HEK293 (cell line): Measurements from ENCODE around the gene RNF11.

ENCODE experiments used
- CTCF ChIP-seq: fragments of 450-650 bp; formaldehyde crosslinking; IDR thresholded peaks from 2 replicates; pipeline ENCODE4 v1.5.1; 2016; ENCODE audit warnings: missing biosample characterization, missing genetic modification characterization
- ZNF274 ChIP-seq, 2 experiments: fragments of 200-500 bp in 1 of 2; fragments of 450-650 bp in 1 of 2; sonication (Bioruptor generic) in 1 of 2; formaldehyde crosslinking in 1 of 2; IDR thresholded peaks; 2 replicates each; pipeline versions ENCODE4 v1.5.1 to v1.6.1; 2014 to 2016; ENCODE audit warnings: borderline replicate concordance in 1 of 2, inconsistent platforms in 1 of 2, low read length in 1 of 2, missing biosample characterization in 1 of 2, missing genetic modification characterization in 1 of 2
- ZNF292 ChIP-seq: fragments of 450-650 bp; formaldehyde crosslinking; IDR thresholded peaks from 2 replicates; pipeline ENCODE4 v1.5.1; 2016; ENCODE audit warnings: low read depth, missing biosample characterization, missing genetic modification characterization, borderline replicate concordance
- ZNF639 ChIP-seq: fragments of 450-650 bp; formaldehyde crosslinking; IDR thresholded peaks from 2 replicates; pipeline ENCODE4 v1.5.1; 2016; ENCODE audit warnings: missing biosample characterization, missing genetic modification characterization

- TF ChIP-seq ZNF292 (tag by site-specific recombination) (no peak), CTCF (tag by site-specific recombination) (no peak), ZNF274 (IDR thresholded peaks at IDR 0.05; ENCODE audit: low read length) (no peak), ZNF274 (tag by site-specific recombination; IDR thresholded peaks at IDR 0.05; ENCODE audit: borderline replicate concordance) (no peak), ZNF639 (tag by site-specific recombination) (no peak)
Measured at GRCh38 chr1:51242546-51242945, 6.5 kb downstream of the RNF11 start.
